ENCODE results near the gene LAMC3. TPM values are rescaled to one million over a fixed set of nuclear protein-coding genes. Genes with fewer than 3 reads are reported as not detected.

The LAMC3 gene
- polyA plus RNA-seq (ENCODE audit: insufficient read length in 4 of 4), result 10 to 100 TPM; 20.1 to 31.2 (median 25.5) TPM

- no peak for DNase-seq (ENCODE audit: low read depth in 4 of 4, low spot score in 3 of 4)
Measured at GRCh38 chr9:131008909-131009618, at the start of gene LAMC3. LAMC3 (plus strand) TSS chr9:131009174; CDS start chr9:131009215, 41 bp downstream.

GRCh38 chr9:130959809-130960334 is 49.1 kb upstream of the LAMC3 start:
- DNase-seq (ENCODE audit: low read depth in 4 of 4, low spot score in 3 of 4), result no peak

- DNase-seq (ENCODE audit: low read depth in 4 of 4, low spot score in 3 of 4), result no peak
Measured at GRCh38 chr9:130960522-130961378, 48.2 kb upstream of the LAMC3 start.

GRCh38 chr9:130961511-130962300 is 47.3 kb upstream of the LAMC3 start:
- no peak for DNase-seq (ENCODE audit: low read depth in 4 of 4, low spot score in 3 of 4)

- DNase-seq (ENCODE audit: low read depth in 4 of 4, low spot score in 3 of 4), result no peak
Measured at GRCh38 chr9:130962418-130963316, 46.3 kb upstream of the LAMC3 start.

GRCh38 chr9:130963337-130963908 is 45.6 kb upstream of the LAMC3 start:
- DNase-seq (ENCODE audit: low read depth in 4 of 4, low spot score in 3 of 4), result no peak

- DNase-seq (ENCODE audit: low read depth in 4 of 4, low spot score in 3 of 4), result no peak
Measured at GRCh38 chr9:130963916-130964315, 45.1 kb upstream of the LAMC3 start.

GRCh38 chr9:130965680-130966079 is 43.3 kb upstream of the LAMC3 start:
- no peak for DNase-seq (ENCODE audit: low read depth in 4 of 4, low spot score in 3 of 4)

GRCh38 chr9:130970052-130970451 is 38.9 kb upstream of the LAMC3 start:
- DNase-seq (ENCODE audit: low read depth in 4 of 4, low spot score in 3 of 4), result no peak

- DNase-seq (ENCODE audit: low read depth in 4 of 4, low spot score in 3 of 4), result no peak
Measured at GRCh38 chr9:130970855-130971254, 38.1 kb upstream of the LAMC3 start.

- DNase-seq (ENCODE audit: low read depth in 4 of 4, low spot score in 3 of 4), result no peak
Measured at GRCh38 chr9:130971294-130971849, 37.6 kb upstream of the LAMC3 start.

- DNase-seq (ENCODE audit: low read depth in 4 of 4, low spot score in 3 of 4), result no peak
Measured at GRCh38 chr9:130972277-130972956, 36.6 kb upstream of the LAMC3 start.

- no peak for DNase-seq (ENCODE audit: low read depth in 4 of 4, low spot score in 3 of 4)
Measured at GRCh38 chr9:130972957-130973685, 35.9 kb upstream of the LAMC3 start.

GRCh38 chr9:130973686-130974281 is 35.2 kb upstream of the LAMC3 start:
- DNase-seq (ENCODE audit: low read depth in 4 of 4, low spot score in 3 of 4), result no peak

GRCh38 chr9:130974697-130975096 is 34.3 kb upstream of the LAMC3 start:
- no peak for DNase-seq (ENCODE audit: low read depth in 4 of 4, low spot score in 3 of 4)

GRCh38 chr9:130975156-130975555 is 33.8 kb upstream of the LAMC3 start:
- no peak for DNase-seq (ENCODE audit: low read depth in 4 of 4, low spot score in 3 of 4)
